ENCODE results near the gene KRTAP10-11. TPM values are rescaled to one million over a fixed set of nuclear protein-coding genes. Genes with fewer than 3 reads are reported as not detected.

Gene KRTAP10-11
- total and polyA plus RNA-seq, 12 donors = not detected

DNA sequence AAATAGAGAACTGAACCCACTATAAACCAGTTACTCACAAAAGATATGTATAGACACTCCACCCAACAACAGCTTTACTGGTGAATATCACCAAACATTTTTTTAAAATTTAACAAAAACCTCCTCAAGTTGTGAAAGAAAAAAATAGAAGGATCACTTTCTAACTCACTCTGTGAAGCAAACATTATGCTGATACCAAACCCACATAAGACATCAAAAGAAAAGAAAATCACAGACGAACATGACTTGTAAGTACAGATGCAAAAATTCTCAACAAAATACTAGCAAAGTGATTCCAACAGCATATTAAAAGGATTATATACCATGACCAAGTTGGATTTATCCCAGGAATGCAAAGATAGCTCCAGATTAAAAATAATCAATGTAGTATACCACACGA is 45.5 kb downstream of the KRTAP10-11 start:
- no peaks in the 10 kb centered on the region for H3K36me3 ChIP-seq (replicated peaks in 1 of 2)
- TF ChIP-seq, protein P1, sequence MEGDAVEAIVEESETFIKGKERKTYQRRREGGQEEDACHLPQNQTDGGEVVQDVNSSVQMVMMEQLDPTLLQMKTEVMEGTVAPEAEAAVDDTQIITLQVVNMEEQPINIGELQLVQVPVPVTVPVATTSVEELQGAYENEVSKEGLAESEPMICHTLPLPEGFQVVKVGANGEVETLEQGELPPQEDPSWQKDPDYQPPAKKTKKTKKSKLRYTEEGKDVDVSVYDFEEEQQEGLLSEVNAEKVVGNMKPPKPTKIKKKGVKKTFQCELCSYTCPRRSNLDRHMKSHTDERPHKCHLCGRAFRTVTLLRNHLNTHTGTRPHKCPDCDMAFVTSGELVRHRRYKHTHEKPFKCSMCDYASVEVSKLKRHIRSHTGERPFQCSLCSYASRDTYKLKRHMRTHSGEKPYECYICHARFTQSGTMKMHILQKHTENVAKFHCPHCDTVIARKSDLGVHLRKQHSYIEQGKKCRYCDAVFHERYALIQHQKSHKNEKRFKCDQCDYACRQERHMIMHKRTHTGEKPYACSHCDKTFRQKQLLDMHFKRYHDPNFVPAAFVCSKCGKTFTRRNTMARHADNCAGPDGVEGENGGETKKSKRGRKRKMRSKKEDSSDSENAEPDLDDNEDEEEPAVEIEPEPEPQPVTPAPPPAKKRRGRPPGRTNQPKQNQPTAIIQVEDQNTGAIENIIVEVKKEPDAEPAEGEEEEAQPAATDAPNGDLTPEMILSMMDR (IDR thresholded peaks at IDR 0.05) = no peak
- TF ChIP-seq POLR2A (IDR thresholded peaks at IDR 0.05) = no peak
- H3K4me1 ChIP-seq (replicated peaks in 1 of 2) = no peaks in the 10 kb centered on the region
- intact Hi-C loops (cut with DNase I) = no loop called here
- H3K4me3 ChIP-seq = no peak overlapping the region
- no peak for DNase-seq
- H3K27me3 ChIP-seq = peaks cover 7% of the 10 kb centered on the region
- WGBS, 4 donors = 57 to 67% (median 62%) methylated on average over 2 of the region's 2 CpGs
- H3K27ac ChIP-seq = no peak overlapping the region
- H3K9me3 ChIP-seq (replicated peaks in 1 of 3) = no peaks in the 10 kb centered on the region

DNA sequence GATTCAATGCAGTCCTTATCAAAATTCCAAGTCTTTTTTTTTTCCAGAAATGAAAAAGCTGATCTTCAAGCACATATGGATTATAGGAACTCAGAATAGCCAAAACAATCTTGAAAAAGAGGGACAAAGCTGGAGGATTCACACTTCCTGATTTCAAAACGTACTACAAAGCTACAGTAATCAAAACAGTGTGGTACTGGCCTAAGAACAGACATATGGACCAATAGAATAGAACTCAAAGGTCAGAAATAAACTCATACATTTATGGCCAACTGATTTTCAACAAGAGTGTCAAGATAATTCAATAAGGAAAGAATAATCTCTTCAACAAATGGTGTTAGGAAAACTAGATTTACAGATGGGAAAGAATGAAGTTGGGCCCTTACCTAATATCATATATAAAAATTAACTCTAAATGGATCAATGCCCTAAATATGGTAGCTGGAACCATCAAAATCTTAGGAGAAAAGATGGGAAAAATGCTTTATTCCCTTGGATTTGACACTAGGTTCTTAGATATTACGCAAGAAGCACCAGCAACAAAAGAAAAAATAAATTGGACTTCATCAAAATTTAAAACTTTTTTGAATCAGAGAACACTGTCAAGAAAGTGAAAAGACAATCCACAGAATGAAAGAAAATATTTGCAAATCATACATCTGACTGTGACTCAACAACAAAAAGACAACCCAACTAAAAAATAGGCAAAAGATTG is 46.7 kb downstream of the KRTAP10-11 start:
- no peak overlapping the region for H3K4me3 ChIP-seq
- DNase-seq = no peak
- no peak overlapping the region for H3K27ac ChIP-seq
- H3K27me3 ChIP-seq = peaks cover 8% of the 10 kb centered on the region
- intact Hi-C loops (cut with DNase I) = no loop called here
- WGBS, 4 donors = 45 to 70% (median 48%) methylated on average over 2 of the region's 2 CpGs
- no peak for TF ChIP-seq POLR2A (IDR thresholded peaks at IDR 0.05)
- TF ChIP-seq, protein P1 (IDR thresholded peaks at IDR 0.05) = no peak
- H3K36me3 ChIP-seq (replicated peaks in 1 of 2) = no peaks in the 10 kb centered on the region
- no peaks in the 10 kb centered on the region for H3K9me3 ChIP-seq (replicated peaks in 1 of 3)
- no peaks in the 10 kb centered on the region for H3K4me1 ChIP-seq (replicated peaks in 1 of 2)

DNA sequence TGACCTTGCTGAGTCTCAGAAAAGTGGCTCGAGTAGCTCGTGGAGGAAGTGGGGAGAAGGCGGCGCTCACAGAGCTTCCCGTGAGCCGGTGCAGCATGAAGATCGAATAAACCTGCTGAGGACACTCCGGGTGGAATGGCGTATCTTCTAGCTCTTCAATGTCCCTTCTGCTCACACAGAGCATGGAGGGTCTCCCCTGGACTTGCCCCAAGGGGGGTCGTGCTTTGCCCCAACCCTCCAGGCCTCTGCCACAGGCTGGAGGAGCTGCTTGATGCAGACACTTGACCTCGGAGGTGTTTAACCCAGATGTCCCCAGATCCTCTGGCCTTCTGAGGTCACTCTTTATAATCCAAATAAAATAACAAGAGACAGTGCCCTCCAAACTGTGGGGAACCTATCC is 48.6 kb downstream of the KRTAP10-11 start:
- 65 to 69% (median 66%) methylated on average over 11 of the region's 11 CpGs for WGBS, 4 donors

DNA sequence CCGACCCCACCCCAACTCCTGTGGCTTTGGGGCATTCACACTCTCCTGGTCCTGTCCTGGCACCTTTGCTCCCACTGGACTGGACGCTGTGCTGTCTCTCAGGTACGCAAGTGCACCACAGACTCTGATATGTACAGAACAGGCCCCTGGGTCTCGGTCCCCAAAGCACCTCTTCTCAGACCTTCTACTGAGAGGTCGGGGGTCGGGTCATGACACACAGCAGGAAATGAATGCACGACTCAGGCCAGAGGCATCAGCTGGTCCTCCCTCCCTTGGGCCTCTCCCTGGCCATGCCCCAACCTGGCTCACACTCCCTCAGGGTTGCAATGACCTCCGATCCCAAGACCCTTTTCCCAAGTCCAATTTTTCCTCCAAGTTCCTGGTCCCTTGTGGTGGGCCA is 49.0 kb downstream of the KRTAP10-11 start:
- intact Hi-C loops (cut with DNase I) = no loop called here
- Histone ChIP-seq H3K4me3 (no peak overlapping the region), H3K9me3 (replicated peaks in 1 of 3) (no peaks in the 10 kb centered on the region), H3K36me3 (replicated peaks in 1 of 2) (no peaks in the 10 kb centered on the region), H3K27me3 (peaks cover 19% of the 10 kb centered on the region), H3K27ac (no peak overlapping the region), H3K4me1 (replicated peaks in 1 of 2) (no peaks in the 10 kb centered on the region)
- no peak for TF ChIP-seq POLR2A (IDR thresholded peaks at IDR 0.05)
- TF ChIP-seq, protein P1 (IDR thresholded peaks at IDR 0.05) = no peak
- DNase-seq = peak in 1 of 7 donors; percentile 33
- WGBS, 4 donors = 62 to 74% (median 64%) methylated on average over 4 to 8 of the region's 8 CpGs

More for the DNA sequence above, 48.6 kb downstream of the KRTAP10-11 start:
- peak in 1 of 7 donors; percentile 17 for DNase-seq
- intact Hi-C loops (cut with DNase I) = no loop called here
- TF ChIP-seq POLR2A (IDR thresholded peaks at IDR 0.05) = no peak
- TF ChIP-seq, protein P1 (IDR thresholded peaks at IDR 0.05) = no peak
- Histone ChIP-seq H3K4me1 (replicated peaks in 1 of 2) (no peaks in the 10 kb centered on the region), H3K36me3 (replicated peaks in 1 of 2) (no peaks in the 10 kb centered on the region), H3K27me3 (peaks cover 19% of the 10 kb centered on the region), H3K4me3 (no peak overlapping the region), H3K27ac (no peak overlapping the region), H3K9me3 (replicated peaks in 1 of 3) (no peaks in the 10 kb centered on the region)

All from adrenal gland (tissue), 12 donors.